Measurements from ENCODE around the gene AOPEP.

DNA sequence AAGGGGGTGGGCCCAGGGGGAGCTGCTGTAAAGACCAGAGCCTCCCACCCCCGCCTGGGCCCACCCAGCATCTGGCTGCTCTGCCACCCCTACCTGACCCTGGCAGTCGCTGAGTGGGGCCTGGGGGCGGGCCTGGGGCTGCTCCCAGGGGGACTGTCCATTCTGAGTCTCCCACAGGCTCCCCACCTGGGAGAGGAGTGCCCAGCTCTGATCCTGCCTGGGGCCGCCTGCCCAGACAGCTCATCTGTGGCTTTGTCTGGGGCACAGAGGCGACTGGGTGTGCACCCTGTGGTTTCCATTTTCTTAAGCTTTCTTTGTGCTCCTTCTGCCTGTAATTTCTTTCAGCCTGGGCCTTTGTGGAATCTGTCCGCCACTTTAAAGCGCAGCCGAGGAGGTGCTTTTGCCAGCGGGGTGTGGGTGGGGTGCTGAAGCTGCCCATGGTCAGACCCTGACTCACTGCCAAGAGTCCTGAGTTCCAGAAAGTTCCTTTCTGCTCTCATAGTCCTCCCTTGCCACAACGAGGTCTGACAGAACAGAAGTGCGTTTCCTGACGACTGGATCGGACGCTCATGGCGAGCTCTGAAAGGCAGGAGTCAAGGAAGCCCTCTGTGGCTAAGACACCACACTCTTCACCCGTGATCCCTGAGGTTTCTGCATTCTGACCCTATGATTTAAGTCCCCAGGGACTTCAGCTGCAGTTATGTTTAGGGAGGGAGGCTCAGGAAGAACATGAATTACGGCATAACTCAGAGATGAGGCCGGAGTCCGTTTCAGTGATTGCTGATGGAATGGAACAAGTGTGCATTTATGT, 366.0 kb downstream of the AOPEP start:
- TF ChIP-seq, protein P1, sequence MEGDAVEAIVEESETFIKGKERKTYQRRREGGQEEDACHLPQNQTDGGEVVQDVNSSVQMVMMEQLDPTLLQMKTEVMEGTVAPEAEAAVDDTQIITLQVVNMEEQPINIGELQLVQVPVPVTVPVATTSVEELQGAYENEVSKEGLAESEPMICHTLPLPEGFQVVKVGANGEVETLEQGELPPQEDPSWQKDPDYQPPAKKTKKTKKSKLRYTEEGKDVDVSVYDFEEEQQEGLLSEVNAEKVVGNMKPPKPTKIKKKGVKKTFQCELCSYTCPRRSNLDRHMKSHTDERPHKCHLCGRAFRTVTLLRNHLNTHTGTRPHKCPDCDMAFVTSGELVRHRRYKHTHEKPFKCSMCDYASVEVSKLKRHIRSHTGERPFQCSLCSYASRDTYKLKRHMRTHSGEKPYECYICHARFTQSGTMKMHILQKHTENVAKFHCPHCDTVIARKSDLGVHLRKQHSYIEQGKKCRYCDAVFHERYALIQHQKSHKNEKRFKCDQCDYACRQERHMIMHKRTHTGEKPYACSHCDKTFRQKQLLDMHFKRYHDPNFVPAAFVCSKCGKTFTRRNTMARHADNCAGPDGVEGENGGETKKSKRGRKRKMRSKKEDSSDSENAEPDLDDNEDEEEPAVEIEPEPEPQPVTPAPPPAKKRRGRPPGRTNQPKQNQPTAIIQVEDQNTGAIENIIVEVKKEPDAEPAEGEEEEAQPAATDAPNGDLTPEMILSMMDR (IDR thresholded peaks at IDR 0.05; ENCODE audit: low read depth, low read length, poor library complexity, severe bottlenecking): no peak
- TF ChIP-seq EZH2phosphoT487 (IDR thresholded peaks at IDR 0.05; ENCODE audit: borderline replicate concordance, low read length): no peak

All from DOHH2 (cell line).